Measurements from ENCODE around the gene NAT14. TPM values are rescaled to one million over a fixed set of nuclear protein-coding genes. Genes with fewer than 3 reads are reported as not detected.

Gene NAT14
- total RNA-seq, 1 donor from 2014 or later = 58.2 TPM

DNA sequence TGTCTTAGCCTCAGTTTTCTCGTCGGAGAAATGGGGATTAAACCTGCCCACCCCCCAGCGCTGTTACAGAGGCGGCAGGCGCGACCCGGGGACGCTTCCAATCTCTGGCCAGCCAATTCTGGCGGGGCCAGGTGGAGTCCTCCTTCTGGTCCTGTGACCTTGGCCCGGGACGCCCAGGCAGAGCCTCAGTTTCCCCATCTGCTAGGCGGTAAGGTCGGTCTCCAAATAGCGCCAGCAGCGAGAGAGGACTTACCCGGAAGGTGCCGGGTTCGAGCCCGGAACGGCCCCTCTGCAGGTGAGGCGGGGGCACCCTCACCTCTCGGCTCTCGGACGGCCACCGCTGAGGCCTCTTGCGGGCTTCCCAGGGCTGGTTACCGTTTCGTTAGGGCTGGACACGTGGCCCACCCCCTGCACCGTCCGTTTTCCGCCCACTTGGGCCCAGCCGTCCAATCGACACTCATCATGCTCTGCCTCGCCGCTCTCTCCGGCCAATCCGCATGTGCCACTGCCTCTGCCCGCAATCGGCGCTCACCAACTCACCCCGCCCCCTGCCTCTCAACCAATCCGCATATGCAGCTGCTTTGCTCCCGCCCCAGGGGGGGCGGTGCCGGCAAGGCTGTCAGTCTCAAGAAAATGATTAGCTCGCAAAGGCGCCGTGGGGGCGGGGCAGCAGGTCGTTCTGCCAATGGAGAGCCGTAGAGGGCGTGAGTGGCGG is 23.6 kb upstream of the NAT14 start, which contains the start of gene ISOC2:
TSS of gene ISOC2 (minus strand) at position 384 of the 715 bp plus-strand sequence. CDS start 5,156 bp downstream, outside the sequence.
- Mint-ChIP-seq H3K27me3 (ENCODE audit: unreplicated experiment) (no peaks in the 10 kb centered on the region), H3K4me1 (ENCODE audit: unreplicated experiment) (peaks cover 20% of the 10 kb centered on the region), H3K9me3 (ENCODE audit: unreplicated experiment) (no peaks in the 10 kb centered on the region), H3K36me3 (ENCODE audit: unreplicated experiment) (no peaks in the 10 kb centered on the region), H3K27ac (ENCODE audit: unreplicated experiment) (peak within 1 kb of the TSS; percentile 79), H3K4me3 (ENCODE audit: unreplicated experiment) (peak within 1 kb of the TSS; percentile 86)
- TF ChIP-seq, protein P1, sequence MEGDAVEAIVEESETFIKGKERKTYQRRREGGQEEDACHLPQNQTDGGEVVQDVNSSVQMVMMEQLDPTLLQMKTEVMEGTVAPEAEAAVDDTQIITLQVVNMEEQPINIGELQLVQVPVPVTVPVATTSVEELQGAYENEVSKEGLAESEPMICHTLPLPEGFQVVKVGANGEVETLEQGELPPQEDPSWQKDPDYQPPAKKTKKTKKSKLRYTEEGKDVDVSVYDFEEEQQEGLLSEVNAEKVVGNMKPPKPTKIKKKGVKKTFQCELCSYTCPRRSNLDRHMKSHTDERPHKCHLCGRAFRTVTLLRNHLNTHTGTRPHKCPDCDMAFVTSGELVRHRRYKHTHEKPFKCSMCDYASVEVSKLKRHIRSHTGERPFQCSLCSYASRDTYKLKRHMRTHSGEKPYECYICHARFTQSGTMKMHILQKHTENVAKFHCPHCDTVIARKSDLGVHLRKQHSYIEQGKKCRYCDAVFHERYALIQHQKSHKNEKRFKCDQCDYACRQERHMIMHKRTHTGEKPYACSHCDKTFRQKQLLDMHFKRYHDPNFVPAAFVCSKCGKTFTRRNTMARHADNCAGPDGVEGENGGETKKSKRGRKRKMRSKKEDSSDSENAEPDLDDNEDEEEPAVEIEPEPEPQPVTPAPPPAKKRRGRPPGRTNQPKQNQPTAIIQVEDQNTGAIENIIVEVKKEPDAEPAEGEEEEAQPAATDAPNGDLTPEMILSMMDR (IDR thresholded peaks at IDR 0.05) = no peak
- DNase-seq (ENCODE audit: extremely low spot score, unreplicated experiment) = peak; percentile 100

DNA sequence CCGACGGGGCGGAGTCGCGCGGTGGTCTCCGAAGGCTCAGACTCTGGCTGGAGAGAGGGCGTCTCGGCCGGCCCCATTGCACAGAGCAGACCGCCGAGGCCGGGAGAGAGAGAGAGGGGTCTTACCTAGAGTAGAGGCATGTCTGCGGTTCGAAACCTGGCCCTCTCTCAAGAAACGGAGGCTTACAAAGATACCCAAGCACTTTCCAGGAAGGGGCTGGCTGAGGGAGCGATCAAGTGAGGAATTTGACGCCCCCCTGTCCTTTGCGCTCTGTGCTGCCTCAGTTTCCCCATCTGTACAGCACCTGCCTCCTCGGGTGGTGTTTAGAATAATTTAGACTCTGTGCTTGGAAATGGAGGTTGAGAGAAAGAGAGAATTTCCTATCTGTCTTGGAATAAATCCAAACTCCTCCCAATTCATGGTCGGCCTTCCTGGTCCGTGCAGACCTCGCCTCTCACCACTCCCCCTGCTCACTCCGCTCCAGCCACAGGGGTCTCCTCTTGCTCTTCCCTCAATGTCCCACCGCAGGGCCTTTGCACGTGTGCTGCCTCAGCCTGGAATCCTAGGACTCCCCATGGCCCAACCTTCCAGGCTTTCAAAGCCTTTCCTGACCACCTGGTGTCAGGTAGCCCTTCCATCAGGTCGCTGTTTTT is 22.9 kb upstream of the NAT14 start:
- Mint-ChIP-seq H3K4me3 (ENCODE audit: unreplicated experiment) (peak overlapping the region; percentile 86), H3K36me3 (ENCODE audit: unreplicated experiment) (no peaks in the 10 kb centered on the region), H3K27me3 (ENCODE audit: unreplicated experiment) (no peaks in the 10 kb centered on the region), H3K27ac (ENCODE audit: unreplicated experiment) (peak overlapping the region; percentile 79), H3K9me3 (ENCODE audit: unreplicated experiment) (no peaks in the 10 kb centered on the region), H3K4me1 (ENCODE audit: unreplicated experiment) (peaks cover 20% of the 10 kb centered on the region)
- TF ChIP-seq, protein P1 (IDR thresholded peaks at IDR 0.05) = no peak
- no peak for DNase-seq (ENCODE audit: extremely low spot score, unreplicated experiment)

DNA sequence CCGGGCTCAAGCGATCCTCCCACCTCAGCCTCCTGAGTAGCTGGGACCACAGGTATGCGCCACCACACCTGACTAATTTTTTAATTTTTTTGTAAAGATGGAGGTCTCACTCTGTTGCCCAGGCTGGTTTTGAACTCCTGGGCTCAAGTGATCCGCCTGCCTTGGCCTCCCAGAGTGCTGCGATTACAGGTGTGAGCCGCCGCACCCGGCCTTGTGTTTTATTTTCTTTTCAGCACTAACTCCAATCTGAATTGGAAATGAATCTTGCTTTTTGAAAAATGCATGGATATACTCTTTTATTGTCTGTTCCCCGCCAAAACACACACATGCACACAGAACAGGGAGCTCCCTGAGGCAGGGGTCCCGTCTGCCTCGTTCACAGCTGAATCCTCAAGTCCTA is 22.3 kb upstream of the NAT14 start:
- H3K4me1 Mint-ChIP-seq (ENCODE audit: unreplicated experiment) = peaks cover 23% of the 10 kb centered on the region
- peak overlapping the region; percentile 86 for H3K4me3 Mint-ChIP-seq (ENCODE audit: unreplicated experiment)
- DNase-seq (ENCODE audit: extremely low spot score, unreplicated experiment) = no peak
- H3K9me3 Mint-ChIP-seq (ENCODE audit: unreplicated experiment) = no peaks in the 10 kb centered on the region
- H3K27ac Mint-ChIP-seq (ENCODE audit: unreplicated experiment) = no peak overlapping the region
- no peaks in the 10 kb centered on the region for H3K36me3 Mint-ChIP-seq (ENCODE audit: unreplicated experiment)
- H3K27me3 Mint-ChIP-seq (ENCODE audit: unreplicated experiment) = no peaks in the 10 kb centered on the region
- TF ChIP-seq, protein P1 (IDR thresholded peaks at IDR 0.05) = no peak

- H3K36me3 Mint-ChIP-seq (ENCODE audit: unreplicated experiment) = no peaks in the 10 kb centered on the region
- no peaks in the 10 kb centered on the region for H3K9me3 Mint-ChIP-seq (ENCODE audit: unreplicated experiment)
- no peak overlapping the region for H3K4me3 Mint-ChIP-seq (ENCODE audit: unreplicated experiment)
- no peak for DNase-seq (ENCODE audit: extremely low spot score, unreplicated experiment)
- TF ChIP-seq, protein P1 (IDR thresholded peaks at IDR 0.05) = no peak
- peaks cover 25% of the 10 kb centered on the region for H3K4me1 Mint-ChIP-seq (ENCODE audit: unreplicated experiment)
- H3K27me3 Mint-ChIP-seq (ENCODE audit: unreplicated experiment) = no peaks in the 10 kb centered on the region
- H3K27ac Mint-ChIP-seq (ENCODE audit: unreplicated experiment) = no peak overlapping the region
Measured at GRCh38 chr19:55463583-55464031, 21.4 kb upstream of the NAT14 start.

- H3K4me1 Mint-ChIP-seq (ENCODE audit: unreplicated experiment) = peaks cover 25% of the 10 kb centered on the region
- no peaks in the 10 kb centered on the region for H3K36me3 Mint-ChIP-seq (ENCODE audit: unreplicated experiment)
- H3K9me3 Mint-ChIP-seq (ENCODE audit: unreplicated experiment) = no peaks in the 10 kb centered on the region
- TF ChIP-seq, protein P1 (IDR thresholded peaks at IDR 0.05) = no peak
- DNase-seq (ENCODE audit: extremely low spot score, unreplicated experiment) = no peak
- H3K4me3 Mint-ChIP-seq (ENCODE audit: unreplicated experiment) = no peak overlapping the region
- H3K27me3 Mint-ChIP-seq (ENCODE audit: unreplicated experiment) = no peaks in the 10 kb centered on the region
- H3K27ac Mint-ChIP-seq (ENCODE audit: unreplicated experiment) = no peak overlapping the region
Measured at GRCh38 chr19:55464039-55464661, 20.8 kb upstream of the NAT14 start.
